CD4-positive, alpha-beta T cell treated with Interleukin-21 for 1 hour (primary cell): ENCODE measurements around the gene C6orf141.
"Not testable (repeated sequence)": the region's sequence is repeated elsewhere in the genome, so short reads cannot be mapped to it uniquely, and the experiment has no call there.

ENCODE experiments used
- DNase-seq: peaks from one replicate; pipeline ENCODE4 v3.0.0-alpha.2; 2020

C6orf141 gene

GRCh38 chr6:49582529-49582928, 32.1 kb downstream of the C6orf141 start:
- no peak for DNase-seq

DNA sequence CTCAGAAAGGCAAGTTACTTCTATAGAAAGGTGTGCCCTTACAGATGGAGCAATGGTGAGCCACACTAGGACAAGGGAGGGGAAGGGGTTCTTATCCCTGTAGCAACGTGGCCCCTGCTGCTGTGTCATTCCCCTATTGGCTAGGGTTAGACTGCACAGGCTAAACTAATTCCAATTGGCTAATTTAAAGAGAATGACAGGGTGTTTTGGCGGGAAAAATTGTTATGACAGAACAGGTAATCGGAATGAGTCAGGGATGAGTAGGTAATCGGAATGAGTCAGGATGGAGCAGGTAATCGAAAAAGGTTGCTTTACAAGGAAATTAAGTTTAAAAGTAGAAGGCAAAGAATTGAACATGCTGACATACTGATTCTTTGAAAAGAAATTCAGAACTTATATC, 36.8 kb downstream of the C6orf141 start:
- not testable (repeated sequence) for DNase-seq
